NCI-H2196 (cell line): ENCODE measurements around the gene TSPAN2.

ENCODE experiments used
- DNase-seq: peaks from one replicate; lab custom pipeline; 2025; ENCODE audit not compliant: unreplicated experiment; lab: John Stamatoyannopoulos, UW

The TSPAN2 gene

DNA sequence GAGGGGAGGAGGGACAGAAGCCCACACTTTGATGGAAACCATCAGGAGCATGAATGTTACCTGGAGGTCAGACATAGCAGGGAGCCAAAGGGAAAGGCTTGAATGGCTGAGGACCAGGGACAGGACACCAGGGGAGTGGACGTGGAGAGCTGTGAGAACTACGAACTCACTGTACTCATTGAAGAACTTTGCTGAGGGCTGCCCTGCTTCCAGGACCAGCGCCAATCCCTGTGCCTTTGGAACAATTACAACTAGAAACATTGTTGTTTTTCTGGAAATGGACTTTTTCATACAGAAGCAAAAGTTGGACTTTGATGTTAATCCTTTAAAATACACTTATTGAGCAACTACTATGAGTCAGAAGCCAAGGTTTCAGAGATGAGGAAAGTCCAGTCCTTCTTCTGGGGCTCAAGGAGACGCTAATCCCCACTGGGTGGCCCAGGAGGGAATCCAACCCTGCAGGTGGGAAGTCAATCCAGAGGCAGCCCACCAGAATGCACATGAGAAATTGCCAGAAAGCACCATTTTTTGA lies 12.9 kb downstream of the TSPAN2 start:
- no peak for DNase-seq

DNA sequence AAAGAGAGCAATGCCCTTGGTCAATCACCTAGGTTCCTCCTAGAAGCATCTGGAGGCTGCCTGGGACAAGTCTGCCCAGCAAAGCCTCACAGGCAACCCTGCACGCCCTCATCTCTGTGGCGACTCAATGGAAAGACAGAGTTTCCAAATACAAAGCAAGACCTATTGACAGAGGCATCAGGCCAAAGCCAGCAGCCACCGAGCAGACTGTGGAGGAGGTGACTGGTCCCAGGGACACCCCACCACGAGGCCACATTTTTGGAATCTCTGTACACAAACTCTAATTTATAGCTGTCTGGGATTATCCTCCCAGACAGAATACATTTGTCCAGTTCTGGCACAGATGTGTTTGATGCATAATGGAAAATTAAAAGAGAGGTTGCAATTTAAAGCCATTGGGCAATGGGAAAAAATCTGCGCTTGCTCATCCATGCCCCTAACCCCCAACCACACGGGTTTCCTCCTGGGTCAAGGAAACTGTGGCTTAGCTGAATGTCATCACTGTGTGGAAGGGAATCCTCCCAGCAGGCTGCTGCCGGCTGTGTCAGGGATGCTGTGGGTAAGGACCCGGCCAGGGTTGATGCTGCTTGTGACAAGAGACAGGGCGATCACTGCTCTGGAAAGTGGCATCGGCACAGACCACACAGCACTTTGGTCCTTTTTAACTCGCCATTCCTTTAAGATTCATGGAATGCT lies 14.3 kb downstream of the TSPAN2 start:
- no peak for DNase-seq

DNA sequence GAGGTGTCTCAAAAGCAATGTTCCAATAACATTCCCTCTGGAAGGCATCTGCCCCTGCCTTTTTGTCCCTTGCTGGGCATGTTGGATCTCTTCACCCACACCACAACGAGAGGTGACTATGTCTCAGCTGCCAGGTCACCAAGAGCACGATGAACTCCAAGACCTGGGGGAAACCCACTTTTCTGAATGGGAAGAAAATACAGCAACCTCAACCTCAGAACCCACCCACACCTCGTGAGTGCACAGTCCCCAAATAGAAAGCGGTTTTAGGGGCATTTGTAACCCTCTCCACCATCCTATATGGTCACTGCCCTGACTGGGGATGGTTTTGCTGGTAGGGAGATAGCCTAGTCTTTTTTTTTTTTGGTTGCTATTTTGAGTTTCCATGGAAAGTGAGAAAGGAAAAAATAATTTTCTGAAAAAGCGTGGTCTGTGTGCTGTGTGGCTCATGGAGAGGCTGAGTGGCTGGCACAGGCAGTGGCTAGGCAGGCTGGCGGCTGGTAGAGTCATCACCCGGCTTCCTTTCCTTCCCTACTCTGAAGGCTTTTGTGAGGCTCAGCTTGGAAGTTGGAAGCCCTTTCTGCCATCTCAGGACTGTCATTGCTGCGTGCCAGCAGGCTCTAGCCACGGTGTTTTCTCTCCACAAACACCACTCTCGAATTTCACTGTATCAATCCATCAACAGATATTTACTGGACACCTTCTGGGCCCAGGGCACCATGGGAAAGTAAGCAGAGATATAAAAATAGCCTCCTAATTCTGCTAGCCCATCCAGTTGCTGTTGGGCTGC lies 15.8 kb downstream of the TSPAN2 start:
- DNase-seq = no peak

DNA sequence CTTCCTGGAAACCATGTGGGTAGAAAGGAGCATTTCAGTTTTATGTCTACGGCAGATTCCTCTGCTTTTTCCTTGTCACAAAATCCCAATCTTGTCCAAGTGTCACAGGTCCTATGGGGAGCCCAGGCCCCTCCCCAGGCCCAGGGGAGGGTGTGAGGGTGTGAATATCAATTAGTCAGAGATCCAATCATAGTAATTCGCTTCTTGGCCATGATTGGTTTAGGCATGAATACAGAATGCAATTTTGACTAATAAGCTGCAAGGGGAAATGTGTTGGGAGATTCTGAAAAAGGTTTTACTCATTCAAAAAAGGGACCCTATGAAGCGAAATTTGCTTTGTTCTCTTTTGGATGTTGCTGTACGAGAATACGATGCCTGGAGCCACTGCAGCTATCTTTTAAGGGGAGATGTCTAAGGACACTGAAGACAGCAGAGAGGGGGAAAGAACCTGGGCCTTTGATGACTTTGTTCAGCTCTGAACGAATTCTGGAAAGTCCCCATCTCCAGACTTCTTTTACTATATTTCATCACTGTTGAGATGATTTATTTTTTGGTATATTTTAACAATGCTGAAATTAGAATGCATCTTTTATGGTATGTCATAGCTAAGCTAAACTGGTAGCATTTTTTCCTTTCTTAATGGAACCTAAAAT lies 18.2 kb downstream of the TSPAN2 start:
- DNase-seq = no peak

DNA sequence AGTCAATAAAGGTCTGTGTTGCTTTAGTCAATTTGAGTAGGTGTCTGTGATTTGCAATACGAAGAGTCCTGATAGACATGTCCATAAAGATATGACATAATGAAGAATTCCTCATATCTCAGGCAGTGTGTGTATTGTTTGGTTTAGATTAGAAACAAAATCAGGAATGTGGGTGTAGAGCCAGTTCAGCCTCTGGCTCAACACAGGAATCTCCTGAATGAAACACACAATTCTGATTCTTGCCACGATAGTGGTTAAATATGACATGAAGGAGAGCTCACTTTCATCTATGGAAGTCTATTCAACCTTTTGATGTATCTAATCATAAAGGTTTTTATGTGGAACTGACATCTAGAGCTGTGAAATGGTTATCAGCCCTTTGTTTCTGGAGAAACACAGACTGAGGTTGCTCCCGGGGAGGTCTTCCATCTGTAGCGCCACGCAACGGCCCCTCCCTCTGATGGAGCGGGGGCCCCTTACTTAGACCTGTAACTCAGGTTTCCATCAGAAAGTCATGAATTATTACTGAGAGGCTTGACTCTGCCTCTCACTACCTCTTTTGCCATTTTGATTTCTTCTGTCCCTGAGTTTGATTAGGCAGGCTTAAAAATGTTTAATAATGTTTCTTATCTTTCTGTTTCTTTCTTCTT lies 19.5 kb downstream of the TSPAN2 start:
- no peak for DNase-seq

DNA sequence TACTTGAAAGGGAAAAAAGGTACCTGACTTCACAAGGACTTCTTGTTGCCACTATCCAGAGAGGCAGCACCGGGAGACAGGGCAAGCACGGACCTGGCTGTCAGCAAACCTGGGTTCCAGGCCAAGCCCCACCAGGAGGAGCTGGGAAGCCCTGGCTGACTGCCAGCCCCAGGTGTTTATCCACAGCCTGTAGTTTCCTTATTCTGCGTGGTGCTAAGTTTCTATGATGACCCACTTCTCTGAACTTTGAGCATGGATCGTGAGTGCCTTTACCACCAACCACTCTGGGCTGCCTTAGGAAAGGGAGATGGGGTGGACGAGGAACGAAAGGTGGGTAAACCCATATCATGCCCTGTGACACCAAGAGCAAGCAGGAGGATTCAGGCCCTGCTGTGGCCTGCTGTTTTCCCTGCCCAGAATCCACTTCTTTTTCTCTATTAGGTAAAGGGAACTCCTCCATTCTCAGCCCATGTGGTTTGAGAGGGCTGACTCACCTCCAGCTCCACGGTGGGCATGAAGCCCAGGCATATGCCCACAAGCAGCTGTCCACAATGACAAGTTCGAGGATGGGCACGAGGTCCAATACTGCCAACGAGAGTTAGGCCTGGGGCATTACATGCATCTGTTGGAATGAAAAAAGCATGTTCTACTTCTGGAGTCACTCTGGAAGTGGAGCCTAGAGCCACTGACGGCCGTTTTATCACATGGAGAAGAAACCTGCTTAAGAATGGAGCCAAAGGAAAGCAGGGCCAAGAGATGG lies 20.3 kb downstream of the TSPAN2 start:
- peak; percentile 1 for DNase-seq

DNA sequence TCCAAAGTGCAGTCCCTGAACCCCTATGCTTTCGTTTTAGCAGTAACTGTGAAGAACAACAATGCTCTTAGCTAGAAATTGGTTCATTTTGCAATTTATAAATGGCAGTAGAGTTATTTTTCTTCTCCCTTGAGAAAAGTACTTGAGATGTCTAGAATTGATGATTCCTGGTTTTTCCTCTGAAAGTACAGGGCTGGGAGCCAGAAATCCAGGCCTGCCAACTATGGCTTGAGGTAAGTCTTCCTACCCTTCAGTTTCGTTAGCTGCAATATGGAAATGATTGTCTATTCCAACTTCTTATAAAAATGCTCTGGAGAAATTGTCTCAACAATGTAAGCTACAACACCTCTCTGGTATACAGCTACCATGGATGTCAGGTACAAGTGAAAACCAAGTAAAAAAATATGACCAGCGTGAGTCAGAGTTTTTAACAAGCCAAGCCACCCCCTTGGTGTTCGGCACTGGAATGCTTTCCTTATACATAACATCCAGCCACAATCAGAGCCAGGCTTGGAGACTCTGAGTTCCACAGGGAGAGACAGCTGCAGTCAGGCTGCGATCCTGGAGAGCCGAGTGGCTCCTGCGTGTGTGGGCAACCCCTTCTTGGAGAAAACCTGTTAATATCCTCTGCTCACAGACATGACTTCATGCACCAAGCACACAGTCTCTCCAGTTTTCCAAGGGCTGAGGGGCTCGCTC lies 22.0 kb downstream of the TSPAN2 start:
- DNase-seq = no peak

DNA sequence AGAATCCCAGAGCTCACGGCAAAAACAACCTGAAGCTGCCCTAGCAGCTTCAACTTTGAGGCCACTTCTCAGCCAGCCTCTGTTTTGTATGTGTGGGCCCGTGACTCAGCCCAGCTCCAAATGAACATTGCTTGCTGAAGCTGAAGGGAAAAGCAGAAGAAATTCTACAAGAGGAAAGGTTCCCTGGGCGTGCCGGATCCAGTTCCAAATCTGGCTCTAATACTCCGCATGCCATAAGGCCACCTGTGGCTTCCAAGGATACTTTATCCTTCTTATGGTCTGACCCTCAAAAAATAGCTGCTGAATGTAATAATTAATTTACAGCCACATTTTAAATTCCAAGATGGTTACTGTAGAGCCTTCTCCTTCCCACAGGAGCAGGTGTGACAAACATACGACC lies 24.3 kb downstream of the TSPAN2 start:
- no peak for DNase-seq

DNA sequence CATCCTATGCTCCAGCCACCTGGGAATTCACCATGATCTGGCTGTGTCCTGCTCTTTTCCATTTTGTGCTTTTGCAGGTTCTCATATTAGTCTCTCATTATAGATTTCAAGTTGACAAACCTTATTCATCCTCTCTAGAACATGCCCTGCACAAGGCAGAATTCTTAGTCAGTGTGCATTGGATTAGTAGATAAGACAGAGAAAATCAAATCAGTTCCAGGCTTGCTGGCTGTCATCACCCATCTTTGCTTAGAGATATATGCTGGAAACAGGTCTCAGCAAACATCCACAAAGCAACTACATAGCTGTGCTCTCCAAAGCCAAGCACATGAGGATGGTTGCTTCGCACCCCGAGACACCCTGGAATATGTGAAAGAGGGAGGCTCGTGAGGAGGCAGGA lies 24.8 kb downstream of the TSPAN2 start:
- DNase-seq = no peak

DNA sequence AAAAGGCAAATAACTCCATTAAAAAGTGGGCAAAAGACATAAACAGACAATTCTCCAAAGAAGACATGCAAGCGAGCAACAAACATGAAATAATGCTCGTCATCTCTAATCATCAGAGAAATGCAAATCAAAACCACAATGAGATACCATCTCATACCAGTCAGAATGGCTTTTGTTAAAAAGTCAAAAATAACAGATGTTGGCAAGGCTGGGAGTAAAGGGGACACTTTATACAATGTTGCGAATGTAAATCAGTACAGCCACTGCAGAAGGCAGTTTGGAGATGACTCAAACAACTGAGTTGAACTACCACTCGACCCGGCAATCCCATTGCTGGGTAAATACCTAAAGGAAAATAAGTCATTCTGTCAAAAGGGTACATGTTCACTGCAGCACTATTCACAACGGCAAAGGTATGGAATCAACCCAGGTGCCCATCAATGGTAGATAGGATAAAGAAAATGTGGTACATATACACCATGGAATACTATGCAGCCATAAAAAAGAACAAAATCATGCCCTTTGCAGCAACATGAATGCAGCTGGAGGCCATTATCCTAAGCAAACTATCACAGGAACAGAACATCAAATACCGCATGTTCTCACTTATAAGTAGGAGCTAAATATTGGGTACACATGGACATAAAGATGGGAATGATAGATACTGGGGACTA lies 25.9 kb downstream of the TSPAN2 start:
- no peak for DNase-seq

DNA sequence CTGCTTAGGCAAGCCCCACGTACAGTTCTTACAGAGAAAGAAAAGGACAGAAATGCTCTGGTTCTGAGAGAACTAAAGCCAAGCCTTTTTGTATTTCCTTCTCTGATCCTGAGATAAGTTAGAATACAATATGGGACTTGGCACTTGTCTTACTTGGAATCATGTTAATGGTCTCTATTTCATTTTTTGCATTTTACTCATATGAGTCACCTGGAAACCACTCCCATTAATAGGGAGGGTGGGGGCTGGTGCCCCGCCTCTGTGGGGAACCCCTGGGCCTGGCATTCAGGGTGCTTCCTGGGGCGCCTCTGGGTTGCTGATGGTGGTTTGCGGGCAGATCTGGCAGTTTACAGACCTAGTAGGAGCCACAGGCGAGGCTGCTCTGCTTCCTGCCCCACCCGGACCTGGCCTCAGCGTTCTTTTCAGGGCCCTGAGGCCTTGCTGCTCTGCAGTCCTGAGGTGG lies 26.7 kb downstream of the TSPAN2 start:
- DNase-seq = no peak

DNA sequence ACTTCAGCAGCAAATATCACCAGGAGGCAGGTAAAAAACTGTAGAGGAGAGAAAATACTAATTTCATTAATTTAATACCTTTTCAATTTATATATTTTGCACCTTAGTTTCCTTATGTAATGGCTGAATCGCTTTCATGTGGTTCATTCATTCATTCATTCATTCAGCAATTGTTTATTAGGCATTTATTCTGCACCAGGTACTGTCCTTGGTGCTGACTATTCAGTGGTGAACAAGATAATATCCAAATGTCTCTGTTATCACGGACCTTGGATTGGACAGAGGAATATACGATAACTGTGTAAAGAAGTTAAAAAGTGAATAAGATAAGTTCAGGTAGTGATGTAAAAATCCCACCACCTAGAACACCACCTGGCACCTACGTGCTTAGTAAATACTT lies 28.8 kb downstream of the TSPAN2 start:
- no peak for DNase-seq

DNA sequence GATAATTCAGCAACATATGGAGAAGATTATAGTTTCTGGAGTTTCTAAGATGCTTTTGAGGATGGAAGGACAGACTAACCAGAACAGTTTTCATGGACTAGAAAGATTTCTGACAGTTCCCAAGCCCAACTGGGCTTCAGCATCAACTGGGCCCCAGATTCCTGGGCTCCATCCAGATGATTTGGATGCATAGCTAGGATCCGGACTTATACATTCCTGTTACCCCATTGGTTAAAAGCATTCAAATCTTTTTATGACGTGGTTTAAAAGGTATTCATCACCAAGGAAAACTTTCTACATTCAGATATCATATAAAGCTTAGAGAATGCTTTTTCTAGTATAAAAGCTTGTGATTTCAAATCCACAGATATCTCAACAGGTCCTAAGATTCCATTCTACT lies 30.0 kb downstream of the TSPAN2 start:
- no peak for DNase-seq

DNA sequence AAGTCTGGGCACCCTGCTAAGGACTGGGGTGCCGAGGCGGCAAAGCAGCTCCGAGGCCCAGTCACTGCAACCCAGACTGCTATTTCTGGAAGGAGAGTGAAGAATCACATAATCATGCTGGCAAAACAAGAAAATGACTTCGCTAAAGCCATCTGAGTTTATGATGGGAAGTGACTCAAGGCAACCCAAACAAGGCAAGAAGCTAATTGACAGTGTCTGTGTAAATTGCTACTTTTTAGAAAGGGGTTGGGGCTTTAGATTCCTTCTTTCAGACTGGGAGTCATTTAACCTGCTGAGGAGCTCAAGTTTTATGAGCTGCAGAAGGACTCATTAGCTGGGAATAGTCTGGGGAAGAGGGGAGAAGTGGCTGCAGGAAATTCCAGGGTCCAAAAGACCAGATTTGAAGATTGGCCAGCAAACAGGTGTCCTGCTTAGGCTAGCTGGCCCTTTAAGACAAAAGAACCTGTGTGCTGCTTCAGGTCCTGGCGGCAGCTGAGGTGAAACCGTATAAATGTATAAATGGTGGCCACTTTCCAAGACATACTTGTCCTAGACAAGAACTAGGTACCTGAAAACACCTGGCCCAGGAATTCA lies 31.5 kb downstream of the TSPAN2 start:
- no peak for DNase-seq

DNA sequence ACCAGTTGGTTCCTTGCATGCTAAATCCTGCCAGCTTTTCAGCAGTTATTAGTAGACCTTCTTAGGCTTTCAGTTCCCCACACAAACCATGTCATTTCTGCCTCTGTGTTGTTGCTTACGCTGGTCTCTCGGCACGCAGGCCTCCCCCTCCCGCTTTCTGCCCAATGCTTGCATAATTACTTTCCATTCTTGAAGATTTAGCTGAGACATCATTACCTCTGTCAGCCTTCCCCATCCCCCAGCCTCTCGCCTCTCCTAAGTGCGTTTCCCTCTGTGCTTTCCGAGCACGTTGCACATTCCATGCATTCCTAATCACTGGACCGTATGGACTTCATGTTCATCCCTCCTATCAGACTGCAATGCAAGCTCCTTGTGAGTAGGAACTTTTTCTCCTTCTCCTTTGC lies 32.9 kb downstream of the TSPAN2 start:
- DNase-seq = no peak

DNA sequence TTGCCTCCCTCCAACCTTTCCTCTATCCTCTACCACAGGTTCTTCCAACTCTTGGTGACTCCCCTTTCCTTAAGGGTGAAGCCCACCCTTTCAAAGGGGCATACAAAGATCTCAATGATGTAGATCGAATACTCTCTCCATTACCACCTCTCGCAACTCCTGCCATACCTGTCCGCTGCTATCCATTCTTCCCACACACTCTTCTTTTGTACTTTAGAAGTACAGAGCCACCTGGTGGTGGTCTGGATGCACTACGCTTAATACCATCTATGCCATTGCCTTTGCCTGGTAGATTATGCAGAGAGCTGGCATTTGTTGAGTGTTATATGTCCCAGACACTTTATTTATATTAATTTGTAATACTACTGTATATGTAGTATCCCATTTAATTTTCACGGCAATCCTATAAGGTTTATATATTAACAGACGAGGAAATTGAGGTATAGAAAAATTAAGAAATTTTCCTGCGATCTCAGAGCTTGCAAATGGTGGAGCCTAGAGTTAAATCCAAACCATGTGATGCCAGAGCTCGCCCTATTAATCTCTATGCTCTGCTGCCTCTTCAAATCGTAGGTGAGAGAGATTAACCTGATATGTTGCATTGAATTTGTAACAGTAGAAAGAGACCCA lies 36.7 kb downstream of the TSPAN2 start:
- peak; percentile 58 for DNase-seq

DNA sequence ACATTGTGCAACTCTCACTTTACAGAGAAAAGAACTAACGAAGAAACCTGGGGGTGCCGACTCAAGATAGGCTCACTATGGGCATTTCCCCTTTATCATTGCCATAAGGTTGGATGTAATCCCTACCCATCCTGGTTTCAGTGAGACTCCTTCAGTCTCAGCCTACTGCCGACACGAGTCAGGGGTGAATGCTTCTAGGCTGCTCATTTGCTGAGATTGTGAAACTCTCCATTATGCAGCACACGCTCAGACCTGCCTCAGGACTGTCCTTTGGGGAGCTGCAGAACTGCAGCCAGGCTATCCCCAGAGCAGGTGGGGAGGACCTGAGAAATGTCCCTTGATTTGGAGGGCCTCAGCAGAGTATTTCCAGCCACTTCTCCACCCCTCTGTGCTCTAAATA lies 37.5 kb downstream of the TSPAN2 start:
- DNase-seq = no peak

DNA sequence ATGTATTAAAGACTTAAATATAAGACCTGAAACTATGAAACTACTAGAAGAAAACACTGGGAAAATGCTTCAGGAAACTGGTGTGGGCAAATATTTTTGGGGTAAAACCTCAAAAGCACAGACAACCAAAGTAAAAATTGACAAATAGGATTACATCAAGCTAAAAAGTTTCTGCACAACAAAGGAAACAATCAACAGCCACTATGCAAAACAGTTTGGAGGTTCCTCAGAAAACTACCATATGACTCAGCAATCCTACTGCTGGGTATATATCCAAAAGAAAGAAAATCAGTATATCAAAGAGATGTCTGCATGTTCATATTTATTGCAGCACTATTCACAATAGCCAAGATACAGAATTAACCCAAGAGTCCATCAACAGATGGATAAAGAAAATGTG lies 42.6 kb downstream of the TSPAN2 start:
- DNase-seq = no peak

DNA sequence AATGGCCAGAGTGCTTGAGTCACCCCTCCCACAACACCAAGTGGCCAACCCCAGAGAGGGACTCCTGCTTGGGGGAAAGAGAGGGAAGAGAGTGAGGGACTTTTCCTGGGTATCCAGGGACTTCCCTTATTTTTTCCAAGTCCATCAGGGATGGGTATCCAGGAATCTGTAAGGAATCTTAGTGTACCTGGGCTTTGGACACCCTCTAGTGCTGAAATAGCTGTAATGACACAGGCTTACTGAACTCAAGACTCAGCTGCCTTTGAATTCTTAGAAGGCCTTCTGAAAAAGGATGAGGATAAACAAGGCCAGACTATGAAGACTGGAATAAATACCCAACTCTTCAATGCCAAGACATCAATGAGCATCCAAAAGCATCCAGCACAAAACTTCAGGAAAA lies 47.6 kb downstream of the TSPAN2 start:
- DNase-seq = no peak
